H9 (cell line): ENCODE results near the gene FMN1. TPM values are rescaled to one million over a fixed set of nuclear protein-coding genes. Genes with fewer than 3 reads are reported as not detected.

ENCODE experiments used
- DNase-seq: peaks from one replicate; pipeline ENCODE4 v3.0.0-alpha.2; 2017
- H2AFZ ChIP-seq: one replicate; pipeline ENCODE4 v1.6.1; 2013; ENCODE audit warnings: mild to moderate bottlenecking, low read length, control low read depth, moderate library complexity
- H2AK5ac ChIP-seq: 2 replicates; pipeline ENCODE4 v1.6.1; 2013; ENCODE audit warnings: low read length, control low read depth, mixed read lengths; ENCODE audit not compliant: insufficient read length
- H2BK120ac ChIP-seq: one replicate; pipeline ENCODE4 v1.6.1; 2013; ENCODE audit warnings: low read depth, mild to moderate bottlenecking, low read length, control low read depth, inconsistent platforms; ENCODE audit not compliant: poor library complexity, severe bottlenecking
- H2BK12ac ChIP-seq: 2 replicates; pipeline ENCODE4 v1.6.1; 2013; ENCODE audit warnings: low read length, control low read depth, mixed read lengths, low read depth; ENCODE audit not compliant: insufficient read length
- H2BK15ac ChIP-seq: 2 replicates; pipeline ENCODE4 v1.6.1; 2013; ENCODE audit warnings: low read depth, low read length, control low read depth
- H2BK20ac ChIP-seq: one replicate; pipeline ENCODE4 v1.6.1; 2013; ENCODE audit warnings: low read depth, mild to moderate bottlenecking, low read length, control low read depth, inconsistent platforms; ENCODE audit not compliant: poor library complexity, severe bottlenecking
- H2BK5ac ChIP-seq: 2 replicates; pipeline ENCODE4 v1.6.1; 2013; ENCODE audit warnings: low read length, control low read depth, mixed read lengths; ENCODE audit not compliant: insufficient read length
- H3K14ac ChIP-seq: 2 replicates; pipeline ENCODE4 v1.6.1; 2013; ENCODE audit warnings: low read length, control low read depth; ENCODE audit not compliant: insufficient read depth
- H3K18ac ChIP-seq: 2 replicates; pipeline ENCODE4 v1.6.1; 2013; ENCODE audit warnings: low read depth, mild to moderate bottlenecking, mixed read lengths, low read length, control low read depth; ENCODE audit not compliant: insufficient read length
- H3K23ac ChIP-seq: 2 replicates; pipeline ENCODE4 v1.6.1; 2013; ENCODE audit warnings: low read length, control low read depth, mixed read lengths, low read depth; ENCODE audit not compliant: insufficient read length
- H3K23me2 ChIP-seq: 2 replicates; pipeline ENCODE4 v1.6.1; 2013; ENCODE audit warnings: low read depth, mild to moderate bottlenecking, mixed read lengths, low read length, control low read depth; ENCODE audit not compliant: insufficient read length, poor library complexity, severe bottlenecking
- H3K27ac ChIP-seq: 2 replicates; pipeline ENCODE4 v1.5.1; 2013; ENCODE audit warnings: low read length, control low read depth, mixed read lengths, low read depth; ENCODE audit not compliant: insufficient read length
- H3K27me3 ChIP-seq: 2 replicates; pipeline ENCODE4 v1.6.1; 2013; ENCODE audit warnings: low read length, control low read depth, inconsistent platforms; ENCODE audit not compliant: insufficient read depth
- H3K4ac ChIP-seq: 2 replicates; pipeline ENCODE4 v1.6.1; 2013; ENCODE audit warnings: low read depth, mild to moderate bottlenecking, control low read depth, inconsistent platforms, low read length, moderate library complexity
- H3K4me1 ChIP-seq: 2 replicates; pipeline ENCODE4 v1.6.1; 2013; ENCODE audit warnings: low read length, control low read depth, inconsistent platforms; ENCODE audit not compliant: insufficient read depth
- H3K4me2 ChIP-seq: 2 replicates; pipeline ENCODE4 v1.6.1; 2013; ENCODE audit warnings: low read length, control low read depth, mixed read lengths; ENCODE audit not compliant: insufficient read length, insufficient read depth
- H3K56ac ChIP-seq: 2 replicates; pipeline ENCODE4 v1.6.1; 2013; ENCODE audit warnings: low read depth, mild to moderate bottlenecking, mixed read lengths, low read length, control low read depth; ENCODE audit not compliant: insufficient read length
- H3K79me1 ChIP-seq: 2 replicates; pipeline ENCODE4 v1.6.1; 2013; ENCODE audit warnings: low read depth, mild to moderate bottlenecking, moderate library complexity, low read length, control low read depth, inconsistent platforms; ENCODE audit not compliant: insufficient read depth, poor library complexity, severe bottlenecking
- H3K79me2 ChIP-seq: 2 replicates; pipeline ENCODE4 v1.6.1; 2013; ENCODE audit warnings: low read length, control low read depth, inconsistent platforms; ENCODE audit not compliant: insufficient read depth
- H3K9ac ChIP-seq: 2 replicates; pipeline ENCODE4 v1.6.1; 2013; ENCODE audit warnings: low read length, control low read depth, mixed read lengths; ENCODE audit not compliant: insufficient read length; ENCODE audit errors: extremely low read depth
- H3K9me3 ChIP-seq: one replicate; pipeline ENCODE4 v1.6.1; 2013; ENCODE audit warnings: low read depth, low read length, inconsistent platforms; ENCODE audit not compliant: control insufficient read depth
- H3T11ph ChIP-seq: one replicate; pipeline ENCODE4 v1.6.1; 2013; ENCODE audit warnings: mild to moderate bottlenecking, low read length, control low read depth, inconsistent platforms
- H4K20me1 ChIP-seq: one replicate; pipeline ENCODE4 v1.6.1; 2013; ENCODE audit not compliant: control insufficient read depth, insufficient read length, insufficient read depth
- H4K5ac ChIP-seq: 2 replicates; pipeline ENCODE4 v1.6.1; 2013; ENCODE audit warnings: low read depth, mild to moderate bottlenecking, mixed read lengths, low read length, control low read depth; ENCODE audit not compliant: insufficient read length
- H4K8ac ChIP-seq: replicated peaks from 2 replicates; pipeline ENCODE4 v1.6.1; 2013; ENCODE audit warnings: low read length, control low read depth, mixed read lengths, low read depth; ENCODE audit not compliant: insufficient read length
- H4K91ac ChIP-seq: 2 replicates; pipeline ENCODE4 v1.6.1; 2013; ENCODE audit warnings: low read depth, mild to moderate bottlenecking, moderate library complexity, mixed read lengths, low read length, control low read depth; ENCODE audit not compliant: insufficient read length
- H3K27ac Mint-ChIP-seq, 3 experiments: 2 replicates in 2 of 3; 3 replicates in 1 of 3; pipeline ENCODE4 v1.8.0; 2020 to 2021; ENCODE audit warnings: mixed read lengths in 3 of 3, mild to moderate bottlenecking in 1 of 3, moderate library complexity in 1 of 3
- H3K27me3 Mint-ChIP-seq: 2 replicates; pipeline ENCODE4 v1.8.0; 2021; ENCODE audit warnings: low read depth, mild to moderate bottlenecking, moderate library complexity, mixed read lengths
- H3K36me3 Mint-ChIP-seq, 3 experiments: 2 replicates in 2 of 3; 3 replicates in 1 of 3; pipeline ENCODE4 v1.8.0; 2020 to 2021; ENCODE audit warnings: low read depth in 3 of 3, mixed read lengths in 3 of 3; ENCODE audit not compliant: insufficient read depth in 1 of 3
- H3K4me1 Mint-ChIP-seq, 2 experiments: 2 replicates each; pipeline ENCODE4 v1.8.0; 2020; ENCODE audit warnings: mixed read lengths in 2 of 2
- H3K4me3 Mint-ChIP-seq, 2 experiments: 2 replicates in 1 of 2; 3 replicates in 1 of 2; pipeline ENCODE4 v1.8.0; 2020 to 2021; ENCODE audit warnings: mild to moderate bottlenecking in 2 of 2, mixed read lengths in 2 of 2, moderate library complexity in 1 of 2
- H3K9me3 Mint-ChIP-seq, 2 experiments: 2 replicates in 1 of 2; 3 replicates in 1 of 2; pipeline ENCODE4 v1.8.0; 2020; ENCODE audit warnings: mild to moderate bottlenecking in 2 of 2, mixed read lengths in 2 of 2, moderate library complexity in 1 of 2
- WGBS: extraction: QIAGEN DNeasy Blood & Tissue Kit; methylation state at CpG from one replicate; pipeline ENCODE4 v1.1.7; 2013; ENCODE audit warnings: missing lambda C conversion rate, low lambda C conversion rate, mixed read lengths; ENCODE audit not compliant: insufficient read length; ENCODE audit errors: extremely low coverage; 5-methylcytosine and 5-hydroxymethylcytosine counted together
- total RNA-seq: library from RNA; stranded (reverse); gene quantifications from 2 replicates; pipeline ENCODE4 v1.2.1, GENCODE V29; 2021
- TF ChIP-seq, protein P1 (sequence below): fragments of 200-600 bp; sonication (generic); conservative IDR thresholded peaks from 3 replicates; pipeline ENCODE4 v1.8.0; 2021; ENCODE audit warnings: antibody characterized with exemption, mild to moderate bottlenecking

FMN1 gene
- total RNA-seq, 1 experiment from 2014 or later = 1.9 TPM

DNA sequence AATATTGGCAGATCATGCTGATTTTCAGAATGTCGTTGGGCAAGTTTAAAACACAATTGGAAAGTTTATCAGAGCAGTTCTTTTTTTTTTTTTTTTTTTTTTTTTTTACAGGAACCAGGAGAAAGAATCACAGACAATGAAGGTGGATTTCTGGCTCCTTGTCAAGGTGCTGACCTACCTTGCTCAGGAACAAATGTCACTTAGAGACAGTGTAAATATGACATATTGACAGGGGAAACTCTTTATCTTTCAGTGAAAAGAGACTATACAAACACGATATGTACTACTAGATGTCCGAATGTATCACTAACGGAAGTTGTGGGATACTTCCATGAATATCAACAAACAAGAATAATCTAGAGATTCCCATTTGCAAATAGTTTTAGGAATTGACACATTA, 237.3 kb downstream of the FMN1 start:
- no peak overlapping the region for H2BK15ac ChIP-seq
- H3K4me2 ChIP-seq = no peak overlapping the region
- H3K27ac Mint-ChIP-seq = no peak overlapping the region
- no peak overlapping the region for H3K4ac ChIP-seq
- H3K79me2 ChIP-seq = no peaks in the 10 kb centered on the region
- no peak overlapping the region for H4K5ac ChIP-seq
- H3K27me3 ChIP-seq = no peaks in the 10 kb centered on the region
- H2BK120ac ChIP-seq = no peak overlapping the region
- H3T11ph ChIP-seq = no peak overlapping the region
- no peak for DNase-seq
- no peak overlapping the region for H2AFZ ChIP-seq
- H4K20me1 ChIP-seq = no peaks in the 10 kb centered on the region
- H3K27me3 Mint-ChIP-seq = peaks cover 15% of the 10 kb centered on the region
- no peak overlapping the region for H3K23ac ChIP-seq
- no peaks in the 10 kb centered on the region for H3K23me2 ChIP-seq
- H3K4me3 Mint-ChIP-seq = no peak overlapping the region
- no peak overlapping the region for H2BK5ac ChIP-seq
- TF ChIP-seq, protein P1, sequence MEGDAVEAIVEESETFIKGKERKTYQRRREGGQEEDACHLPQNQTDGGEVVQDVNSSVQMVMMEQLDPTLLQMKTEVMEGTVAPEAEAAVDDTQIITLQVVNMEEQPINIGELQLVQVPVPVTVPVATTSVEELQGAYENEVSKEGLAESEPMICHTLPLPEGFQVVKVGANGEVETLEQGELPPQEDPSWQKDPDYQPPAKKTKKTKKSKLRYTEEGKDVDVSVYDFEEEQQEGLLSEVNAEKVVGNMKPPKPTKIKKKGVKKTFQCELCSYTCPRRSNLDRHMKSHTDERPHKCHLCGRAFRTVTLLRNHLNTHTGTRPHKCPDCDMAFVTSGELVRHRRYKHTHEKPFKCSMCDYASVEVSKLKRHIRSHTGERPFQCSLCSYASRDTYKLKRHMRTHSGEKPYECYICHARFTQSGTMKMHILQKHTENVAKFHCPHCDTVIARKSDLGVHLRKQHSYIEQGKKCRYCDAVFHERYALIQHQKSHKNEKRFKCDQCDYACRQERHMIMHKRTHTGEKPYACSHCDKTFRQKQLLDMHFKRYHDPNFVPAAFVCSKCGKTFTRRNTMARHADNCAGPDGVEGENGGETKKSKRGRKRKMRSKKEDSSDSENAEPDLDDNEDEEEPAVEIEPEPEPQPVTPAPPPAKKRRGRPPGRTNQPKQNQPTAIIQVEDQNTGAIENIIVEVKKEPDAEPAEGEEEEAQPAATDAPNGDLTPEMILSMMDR = no peak
- H3K18ac ChIP-seq = no peak overlapping the region
- peaks cover 36 to 37% of the 10 kb centered on the region in 2 experiments for H3K4me1 Mint-ChIP-seq
- WGBS = no CpG with 5 or more reads among the region's 4 CpGs
- H2AK5ac ChIP-seq = no peak overlapping the region
- no peaks in the 10 kb centered on the region for H3K79me1 ChIP-seq
- no peak overlapping the region for H2BK12ac ChIP-seq
- no peak overlapping the region for H3K9ac ChIP-seq
- H3K56ac ChIP-seq = no peak overlapping the region
- H3K36me3 Mint-ChIP-seq = peaks cover 0 to 3% (median 0%) of the 10 kb centered on the region in 3 experiments; a peak in 1 of 7 replicates
- no peak overlapping the region for H3K27ac ChIP-seq
- H2BK20ac ChIP-seq = no peak overlapping the region
- H3K9me3 Mint-ChIP-seq = peaks cover 0 to 5% of the 10 kb centered on the region in 2 experiments; a peak in 1 of 5 replicates
- H3K4me1 ChIP-seq = peaks cover 6% of the 10 kb centered on the region; the same call in 1 of the 2 replicates
- H4K91ac ChIP-seq = no peak overlapping the region
- H3K9me3 ChIP-seq = no peaks in the 10 kb centered on the region
- no peak overlapping the region for H3K14ac ChIP-seq
- no peak overlapping the region for H4K8ac ChIP-seq
